H1 (cell line): Measurements from ENCODE around the gene VHLL. TPM values are rescaled to one million over a fixed set of nuclear protein-coding genes. Genes with fewer than 3 reads are reported as not detected.

Source experiments
- CTCF ChIA-PET: fragments of 300-600 bp; sonication (Branson Sonifier 250); formaldehyde crosslinking; loops from one replicate; lab custom pipeline; 2021; ENCODE audit not compliant: partially characterized antibody; lab: Charles Lee
- POLR2A ChIA-PET: fragments of 300-600 bp; sonication (Branson Sonifier 250); formaldehyde crosslinking; loops from one replicate; lab custom pipeline; 2021; ENCODE audit warnings: inconsistent platforms; ENCODE audit not compliant: partially characterized antibody; lab: Charles Lee
- DNase-seq, 2 experiments: peaks; one replicate each; pipeline versions ENCODE4 v3.0.0 to v3.0.0-alpha.2; 2010 to 2022; ENCODE audit warnings: low spot score in 2 of 2, low read depth in 1 of 2, mixed read lengths in 1 of 2
- FAIRE-seq: peaks from 2 replicates; lab custom pipeline; 2011; peaks lifted over from hg19 to GRCh38; lab: Jason Lieb, UNC
- H2AFZ ChIP-seq: 2 replicates; pipeline ENCODE4 v1.8.1; 2012; ENCODE audit warnings: low read length, inconsistent platforms
- H2AK5ac ChIP-seq: 2 replicates; pipeline ENCODE4 v1.6.1; 2013; ENCODE audit warnings: low read depth, low read length
- H2BK120ac ChIP-seq: replicated peaks from 2 replicates; pipeline ENCODE3; 2013; ENCODE audit warnings: low read depth, low read length, inconsistent platforms
- H2BK12ac ChIP-seq: 2 replicates; pipeline ENCODE4 v1.6.1; 2013; ENCODE audit warnings: low read depth, low read length
- H2BK15ac ChIP-seq: 2 replicates; pipeline ENCODE4 v1.6.1; 2013; ENCODE audit warnings: low read length
- H2BK20ac ChIP-seq: 2 replicates; pipeline ENCODE4 v1.6.1; 2013; ENCODE audit warnings: low read length
- H2BK5ac ChIP-seq: 2 replicates; pipeline ENCODE4 v1.6.1; 2013; ENCODE audit warnings: low read depth, low read length
- H3K14ac ChIP-seq: 2 replicates; pipeline ENCODE4 v1.6.1; 2013; ENCODE audit warnings: inconsistent platforms; ENCODE audit not compliant: insufficient read length
- H3K18ac ChIP-seq: 2 replicates; pipeline ENCODE4 v1.6.1; 2013; ENCODE audit warnings: low read length; ENCODE audit errors: extremely low read depth
- H3K23ac ChIP-seq: 2 replicates; pipeline ENCODE4 v1.6.1; 2013; ENCODE audit warnings: inconsistent platforms; ENCODE audit not compliant: insufficient read length
- H3K23me2 ChIP-seq: 2 replicates; pipeline ENCODE4 v1.6.1; 2013; ENCODE audit warnings: low read depth, low read length
- H3K27ac ChIP-seq: 2 replicates; pipeline ENCODE4 v1.6.1; 2011; ENCODE audit warnings: low read depth, low read length, inconsistent platforms
- H3K27me3 ChIP-seq, 4 experiments: replicated peaks in 1 of 4; 1 replicate in 1 of 4; 2 replicates in 3 of 4; pipeline versions ENCODE4 v1.6.1 to v1.8.1; 2011 to 2013; ENCODE audit warnings: low read length in 3 of 4, mild to moderate bottlenecking in 3 of 4, inconsistent platforms in 2 of 4, mixed read lengths in 2 of 4, moderate library complexity in 1 of 4; ENCODE audit not compliant: control insufficient read depth in 3 of 4, insufficient read depth in 3 of 4; ENCODE audit errors: extremely low read depth in 1 of 4
- H3K36me3 ChIP-seq, 4 experiments: 2 replicates each; pipeline versions ENCODE4 v1.6.1 to v1.8.1; 2011 to 2013; ENCODE audit warnings: mild to moderate bottlenecking in 4 of 4, low read length in 3 of 4, moderate library complexity in 2 of 4, control low read depth in 1 of 4, inconsistent platforms in 1 of 4; ENCODE audit not compliant: insufficient read depth in 4 of 4, control insufficient read depth in 2 of 4
- H3K4ac ChIP-seq: replicated peaks from 2 replicates; pipeline ENCODE3; 2013; ENCODE audit warnings: low read length, low read depth, mixed read lengths, inconsistent platforms; ENCODE audit not compliant: insufficient read length
- H3K4me1 ChIP-seq, 4 experiments: replicated peaks in 1 of 4; 1 replicate in 1 of 4; 2 replicates in 3 of 4; pipeline versions ENCODE4 v1.6.1 to v1.8.1; 2011 to 2013; ENCODE audit warnings: low read length in 3 of 4, inconsistent platforms in 2 of 4, mixed read lengths in 1 of 4; ENCODE audit not compliant: insufficient read depth in 4 of 4, control insufficient read depth in 3 of 4
- H3K4me2 ChIP-seq, 2 experiments: 2 replicates each; pipeline versions ENCODE4 v1.6.1 to v1.8.1; 2011 to 2013; ENCODE audit warnings: low read depth in 2 of 2, low read length in 2 of 2, control low read depth in 1 of 2, inconsistent platforms in 1 of 2, mild to moderate bottlenecking in 1 of 2; ENCODE audit not compliant: insufficient read depth in 1 of 2
- H3K4me3 ChIP-seq, 4 experiments: fragments of 200-600, 300-600 bp in 1 of 4; sonication (generic), shearing (Covaris generic), sonication (Bioruptor Twin) in 1 of 4; 2 replicates each; pipeline versions ENCODE4 v1.5.1 to v1.8.1; 2011 to 2016; ENCODE audit warnings: low read length in 4 of 4, low read depth in 3 of 4, control low read depth in 2 of 4, inconsistent platforms in 2 of 4, mild to moderate bottlenecking in 2 of 4, mixed read lengths in 1 of 4, moderate library complexity in 1 of 4; ENCODE audit not compliant: insufficient read depth in 2 of 4; ENCODE audit errors: extremely low read depth in 1 of 4
- H3K56ac ChIP-seq: replicated peaks from 2 replicates; pipeline ENCODE3; 2013; ENCODE audit warnings: low read depth, mild to moderate bottlenecking, mixed read lengths, low read length, inconsistent platforms; ENCODE audit not compliant: insufficient read length
- H3K79me1 ChIP-seq: 2 replicates; pipeline ENCODE4 v1.6.1; 2013; ENCODE audit warnings: low read depth, low read length, control low read depth
- H3K79me2 ChIP-seq, 2 experiments: 2 replicates each; pipeline versions ENCODE4 v1.6.1 to v1.8.1; 2012 to 2013; ENCODE audit warnings: low read length in 2 of 2, mild to moderate bottlenecking in 2 of 2, inconsistent platforms in 1 of 2; ENCODE audit not compliant: insufficient read depth in 2 of 2, control insufficient read depth in 1 of 2
- H3K9ac ChIP-seq, 4 experiments: replicated peaks in 1 of 4; 1 replicate in 1 of 4; 2 replicates in 3 of 4; pipeline versions ENCODE4 v1.6.1 to v1.8.1; 2011 to 2013; ENCODE audit warnings: low read depth in 3 of 4, low read length in 3 of 4, control low read depth in 2 of 4, mild to moderate bottlenecking in 2 of 4, moderate library complexity in 2 of 4, inconsistent platforms in 1 of 4; ENCODE audit errors: extremely low read depth in 1 of 4
- H3K9me3 ChIP-seq, 2 experiments: 2 replicates each; pipeline versions ENCODE4 v1.6.1 to v1.8.1; 2012 to 2013; ENCODE audit warnings: mild to moderate bottlenecking in 2 of 2, moderate library complexity in 2 of 2, control low read depth in 1 of 2, inconsistent platforms in 1 of 2, low read depth in 1 of 2, low read length in 1 of 2, mixed read lengths in 1 of 2; ENCODE audit not compliant: insufficient read depth in 2 of 2
- H4K20me1 ChIP-seq, 2 experiments: replicated peaks in 1 of 2; 2 replicates each; pipeline versions ENCODE3 to v1.8.1; 2011 to 2013; ENCODE audit warnings: inconsistent platforms in 2 of 2, low read length in 2 of 2, mild to moderate bottlenecking in 1 of 2; ENCODE audit not compliant: insufficient read depth in 2 of 2, control insufficient read depth in 1 of 2
- H4K5ac ChIP-seq: 2 replicates; pipeline ENCODE4 v1.6.1; 2013; ENCODE audit warnings: low read length, low read depth, mixed read lengths, inconsistent platforms; ENCODE audit not compliant: insufficient read length
- H4K8ac ChIP-seq: 2 replicates; pipeline ENCODE4 v1.8.0; 2013; ENCODE audit warnings: mild to moderate bottlenecking, moderate library complexity, low read length, inconsistent platforms; ENCODE audit not compliant: insufficient read depth; ENCODE audit errors: extremely low read depth
- H4K91ac ChIP-seq: replicated peaks from 2 replicates; pipeline ENCODE3; 2013; ENCODE audit warnings: low read length, mixed read lengths, inconsistent platforms; ENCODE audit not compliant: insufficient read length
- CTBP2 ChIP-seq: IDR thresholded peaks from 2 replicates; pipeline ENCODE4 v1.7.0; 2011; ENCODE audit warnings: borderline replicate concordance, mild to moderate bottlenecking, moderate library complexity, mixed read lengths, low read length; ENCODE audit not compliant: insufficient read depth, insufficient read length
- EGR1 ChIP-seq: IDR thresholded peaks from 2 replicates; pipeline ENCODE4 v1.6.1; 2011; ENCODE audit warnings: low read depth, low read length, borderline replicate concordance
- EZH2 ChIP-seq: fragments of 200-600 bp; sonication (generic); IDR thresholded peaks from 2 replicates; pipeline ENCODE4 v1.7.1; 2012; ENCODE audit warnings: low read depth, mild to moderate bottlenecking, moderate library complexity, low read length, inconsistent platforms; ENCODE audit not compliant: severe bottlenecking
- FOSL1 ChIP-seq: IDR thresholded peaks from 2 replicates; pipeline ENCODE4 v1.6.1; 2011; ENCODE audit warnings: mild to moderate bottlenecking, low read depth, low read length, moderate library complexity; ENCODE audit not compliant: insufficient read depth
- HDAC2 ChIP-seq, 2 experiments: fragments of 300-600 bp in 1 of 2; sonication (generic) in 1 of 2; IDR thresholded peaks; 2 replicates each; pipeline ENCODE4 v1.6.1; 2011 to 2012; ENCODE audit warnings: low read depth in 2 of 2, low read length in 2 of 2, mild to moderate bottlenecking in 2 of 2, moderate library complexity in 2 of 2, borderline replicate concordance in 1 of 2, inconsistent platforms in 1 of 2
- JUN ChIP-seq: IDR thresholded peaks from 2 replicates; pipeline ENCODE4 v1.6.1; 2011; ENCODE audit warnings: low read depth, mild to moderate bottlenecking, improper control_type of control experiment, low read length
- KDM1A ChIP-seq: fragments of 200-600, 300-600 bp; sonication (generic); IDR thresholded peaks from 2 replicates; pipeline ENCODE4 v1.7.1; 2016; ENCODE audit warnings: mild to moderate bottlenecking, low read length, borderline replicate concordance
- POLR2A ChIP-seq, 2 experiments: IDR thresholded peaks; 1 replicate in 1 of 2; 2 replicates in 1 of 2; pipeline ENCODE4 v1.6.1; 2011; ENCODE audit warnings: low read depth in 2 of 2, low read length in 2 of 2, mild to moderate bottlenecking in 2 of 2; ENCODE audit errors: control extremely low read depth in 1 of 2
- SIN3A ChIP-seq, 2 experiments: IDR thresholded peaks in 1 of 2; conservative IDR thresholded peaks in 1 of 2; 2 replicates each; pipeline ENCODE4 v1.6.1; 2011 to 2012; ENCODE audit warnings: low read length in 2 of 2, improper control_type of control experiment in 1 of 2, low read depth in 1 of 2, mild to moderate bottlenecking in 1 of 2
- SP1 ChIP-seq: IDR thresholded peaks from 2 replicates; pipeline ENCODE4 v1.6.1; 2011; ENCODE audit warnings: low read depth, low read length
- TCF12 ChIP-seq: IDR thresholded peaks from 2 replicates; pipeline ENCODE4 v1.6.1; 2011; ENCODE audit warnings: low read depth, mild to moderate bottlenecking, low read length
- WGBS, 2 experiments: shearing (Covaris generic) in 1 of 2; methylation state at CpG; one replicate each; pipeline versions ENCODE4 v1.1.6 to v1.1.7; 2013 to 2015; ENCODE audit warnings: low lambda C conversion rate in 2 of 2, mixed read lengths in 2 of 2, inconsistent platforms in 1 of 2, low coverage in 1 of 2, missing lambda C conversion rate in 1 of 2; ENCODE audit not compliant: insufficient replicate concordance in 2 of 2, insufficient coverage in 1 of 2, insufficient read length in 1 of 2; ENCODE audit errors: extremely low coverage in 1 of 2, missing lambda C conversion rate in 1 of 2; 5-methylcytosine and 5-hydroxymethylcytosine counted together
- polyA plus RNA-seq, 7 experiments: library from polyadenylated mRNA; depleted of rRNA in 3 of 7; stranded (reverse) in 5 of 7; unstranded in 2 of 7; fragments of >200 nt in 5 of 7; fragments of 200-250 nt in 2 of 7; gene quantifications; 1 replicate in 5 of 7; 2 replicates in 1 of 7; 4 replicates in 1 of 7; pipeline versions ENCODE4 v1.2.1 to v1.2.3, GENCODE V29; 2011 to 2013; ENCODE audit warnings: missing spikeins in 2 of 7, mixed read lengths in 2 of 7
- total RNA-seq: library from RNA; stranded (reverse); fragmentation: NEBNext Ultra II Directional; extraction: Animal tissue kit (Norgen Biotek cat#: 25700); gene quantifications from 2 replicates; pipeline ENCODE4 v1.2.1, GENCODE V29; 2021

Gene VHLL
- total and polyA plus RNA-seq, 2 of the 8 experiments (the other 6 are each of a cell fraction or from before 2014, with no cell fraction given), result not detected

DNA sequence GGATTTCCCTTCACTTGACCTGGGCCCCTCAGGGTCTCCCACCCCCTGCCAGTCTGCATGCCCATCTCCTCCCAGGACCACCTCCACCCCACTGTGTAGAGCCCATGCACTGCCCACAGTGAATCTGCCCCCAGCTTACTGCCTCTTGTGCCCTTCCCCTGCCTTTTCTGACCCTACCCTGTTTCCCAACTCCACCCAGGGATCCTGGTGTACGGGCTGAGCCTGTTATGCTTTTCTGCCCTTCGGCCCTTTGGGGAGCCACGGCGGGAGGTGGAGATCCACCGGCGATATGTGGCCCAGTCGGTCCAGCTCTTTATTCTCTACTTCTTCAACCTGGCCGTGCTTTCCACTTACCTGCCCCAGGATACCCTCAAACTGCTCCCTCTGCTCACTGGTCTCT is 13.0 kb downstream of the VHLL start:
- Histone ChIP-seq H2BK12ac (no peak overlapping the region), H2BK120ac (no peak overlapping the region)
- TF ChIP-seq SP1 (no peak), TCF12 (no peak), HDAC2 (IDR thresholded peaks at IDR 0.05; ENCODE audit: borderline replicate concordance in 1 of 2, low read depth in 2 of 2, low read length in 2 of 2) (no peak), KDM1A (no peak), SIN3A (conservative IDR thresholded peaks at IDR 0.05 in 1 of 2, IDR thresholded peaks at IDR 0.05 in 1 of 2; ENCODE audit: low read depth in 1 of 2, low read length in 2 of 2) (no peak), JUN (no peak), POLR2A (IDR thresholded peaks at IDR 0.05; ENCODE audit: control extremely low read depth in 1 of 2, low read depth in 2 of 2, low read length in 2 of 2) (no peak), EZH2 (no peak), EGR1 (no peak), FOSL1 (no peak), CTBP2 (no peak)
- TF ChIP-seq, all 59 proteins: peak for 0
- H2AK5ac ChIP-seq, result no peak overlapping the region
- no peak overlapping the region for H3K4ac ChIP-seq
- H3K18ac ChIP-seq, result no peak overlapping the region
- peaks cover 13% of the 10 kb centered on the region for H3K23me2 ChIP-seq
- H3K9ac ChIP-seq, result no peak overlapping the region
- H3K4me1 ChIP-seq, result peaks cover 0 to 9% (median 3%) of the 10 kb centered on the region in 4 experiments; a peak in 2 of 7 replicates
- no peak overlapping the region for H2BK5ac ChIP-seq
- DNase-seq, result no peak
- WGBS, 2 experiments, result 94% methylated on average over 8 of the region's 8 CpGs; no CpG with 5 or more reads in 1 of the 2 experiments
- no peak overlapping the region for H3K27ac ChIP-seq
- no peak overlapping the region for H4K8ac ChIP-seq
- H3K14ac ChIP-seq, result no peak overlapping the region
- 0 out of 2 replicates have a peak, but pooled peaks cover 2% of the 10 kb centered on the region for H3K79me1 ChIP-seq
- no peak overlapping the region for H3K56ac ChIP-seq
- H3K4me2 ChIP-seq, result no peak overlapping the region
- H4K20me1 ChIP-seq, result peaks cover 0 to 4% of the 10 kb centered on the region in 2 experiments
- no peak overlapping the region for H2BK15ac ChIP-seq
- H4K91ac ChIP-seq, result no peak overlapping the region
- FAIRE-seq, result no peak
- no peak overlapping the region for H3K23ac ChIP-seq
- no peak overlapping the region for H2AFZ ChIP-seq
- H2BK20ac ChIP-seq, result no peak overlapping the region
- POLR2A ChIA-PET, result interaction anchor here (1.0 to 17.4 kb wide), 5 partner anchors 15 to 73 kb away, joined by 3 to 221 read pairs (median 3); partner anchors contain the start of genes GLMP, PMF1 and VHLL
- H3K4me3 ChIP-seq, result no peak overlapping the region
- CTCF ChIA-PET, result interaction anchor here (0.6 to 1.0 kb wide), 2 partner anchors 40 to 300 kb away, joined by 3 read pairs; no protein-coding TSS in a partner anchor
- no peaks in the 10 kb centered on the region for H3K9me3 ChIP-seq
- H3K36me3 ChIP-seq, result no peaks in the 10 kb centered on the region
- H3K79me2 ChIP-seq, result peaks cover 9 to 12% of the 10 kb centered on the region in 2 experiments
- no peak overlapping the region for H4K5ac ChIP-seq
- no peaks in the 10 kb centered on the region for H3K27me3 ChIP-seq
